Stimulated activated naive CD8-positive, alpha-beta T cell treated with anti-CD3 and anti-CD28 coated beads, Interleukin-15, amount 100 ng/mL, for 72 hours (primary cell): Measurements from ENCODE around the gene CBARP.

Source experiments
- ATAC-seq: fragments of 150-1000 bp; cut with Tn5 transposase; 2 replicates; pipeline ENCODE4 v1.10.0; 2021; ENCODE audit warnings: mild to moderate bottlenecking, moderate library complexity
- DNase-seq, 2 donors: peaks; one replicate each; pipeline ENCODE4 v3.0.0; 2021 to 2022
- H3K27ac Mint-ChIP-seq, 2 donors: one replicate each; pipeline ENCODE4 v1.8.0; 2022; ENCODE audit warnings: mild to moderate bottlenecking in 2 of 2, mixed read lengths in 2 of 2, moderate library complexity in 2 of 2
- H3K27me3 Mint-ChIP-seq: one replicate; pipeline ENCODE4 v1.8.0; 2022; ENCODE audit warnings: mixed read lengths
- H3K4me1 Mint-ChIP-seq: one replicate; pipeline ENCODE4 v1.8.0; 2022; ENCODE audit warnings: mild to moderate bottlenecking, mixed read lengths
- H3K4me3 Mint-ChIP-seq, 2 donors: one replicate each; pipeline ENCODE4 v1.8.0; 2022; ENCODE audit warnings: mild to moderate bottlenecking in 2 of 2, mixed read lengths in 2 of 2, moderate library complexity in 1 of 2
- H3K9me3 Mint-ChIP-seq, 2 donors: one replicate each; pipeline ENCODE4 v1.8.0; 2022; ENCODE audit warnings: mixed read lengths in 2 of 2

The CBARP gene

DNA sequence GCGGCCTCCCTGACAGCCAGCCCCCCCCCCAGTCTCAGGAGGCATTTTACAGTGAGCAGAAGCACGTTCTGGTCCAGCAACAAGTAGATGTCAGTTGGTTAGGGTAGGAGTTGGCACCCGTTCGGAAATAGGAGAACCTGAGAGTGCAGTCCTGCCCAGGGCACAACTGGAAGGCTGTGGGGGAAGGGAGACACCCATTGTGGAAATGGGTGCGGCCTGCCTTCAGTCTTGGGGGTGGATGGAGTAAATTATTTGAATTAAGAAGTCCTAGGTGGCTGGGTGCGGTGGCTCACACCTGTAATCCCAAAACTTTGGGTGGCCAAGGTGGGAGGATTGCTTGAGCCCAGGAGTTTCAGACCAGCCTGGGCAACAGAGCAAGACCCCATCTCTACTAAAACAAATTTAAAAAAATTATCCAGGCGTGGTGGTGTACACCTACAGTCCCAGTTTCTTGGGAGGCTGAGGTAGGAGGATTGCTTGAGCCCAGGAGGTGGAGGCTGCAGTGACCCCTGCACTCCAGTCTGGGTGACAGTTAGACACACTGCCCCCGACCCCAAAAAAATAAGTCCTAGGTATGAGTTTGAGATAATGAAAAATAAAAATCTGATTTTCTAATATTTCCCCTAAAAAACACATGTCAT is 32.5 kb upstream of the CBARP start:
- Mint-ChIP-seq H3K27me3 (no peaks in the 10 kb centered on the region), H3K4me1 (peaks cover 88% of the 10 kb centered on the region), H3K4me3 (peak overlapping the region; percentile 95 to 99), H3K27ac (peak overlapping the region; percentile 88 to 99), H3K9me3 (no peaks in the 10 kb centered on the region)
- ATAC-seq = no peak
- no peak for DNase-seq

DNA sequence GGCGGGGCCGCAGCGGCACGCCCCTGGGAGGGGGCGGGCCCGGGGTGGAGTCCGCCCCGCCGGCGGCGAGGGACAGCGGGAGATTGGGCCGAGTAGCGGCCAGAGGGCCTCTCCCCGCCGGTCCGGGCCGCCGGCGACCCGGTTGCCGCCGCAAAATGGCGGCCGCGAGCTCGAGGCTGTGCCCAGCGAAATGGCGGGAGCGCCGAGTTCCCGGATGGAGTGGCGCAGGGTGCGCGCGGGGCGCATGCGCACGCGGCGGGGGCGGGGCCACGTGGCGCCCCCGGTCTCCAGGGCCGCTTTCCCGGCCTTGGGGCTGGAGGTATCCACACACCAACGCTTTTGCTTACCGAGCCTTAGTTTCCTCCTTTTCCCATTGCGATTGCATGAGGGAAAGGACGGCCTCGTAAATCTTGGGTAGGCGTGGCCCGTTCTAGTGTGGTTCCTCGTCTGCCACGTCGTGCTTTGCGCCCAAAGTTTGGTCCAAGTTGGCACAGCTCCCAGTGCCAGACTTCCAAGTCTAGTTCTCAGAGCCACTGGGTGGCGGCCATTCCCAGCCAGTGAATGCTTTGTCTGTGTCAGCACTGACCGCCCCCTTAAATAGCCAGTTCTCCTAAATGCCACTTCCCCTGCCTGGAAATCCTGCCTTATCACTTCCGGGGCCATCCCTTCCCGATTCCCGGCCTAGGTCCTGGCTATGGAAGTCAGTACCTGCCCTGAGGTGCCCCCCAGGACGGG is 31.8 kb upstream of the CBARP start:
- Mint-ChIP-seq H3K9me3 (no peaks in the 10 kb centered on the region), H3K27ac (peak overlapping the region; percentile 88 to 99), H3K27me3 (no peaks in the 10 kb centered on the region), H3K4me3 (peak overlapping the region; percentile 95 to 99), H3K4me1 (peaks cover 88% of the 10 kb centered on the region)
- ATAC-seq (peak; percentile 51), DNase-seq (peak; percentile 85 to 86)

DNA sequence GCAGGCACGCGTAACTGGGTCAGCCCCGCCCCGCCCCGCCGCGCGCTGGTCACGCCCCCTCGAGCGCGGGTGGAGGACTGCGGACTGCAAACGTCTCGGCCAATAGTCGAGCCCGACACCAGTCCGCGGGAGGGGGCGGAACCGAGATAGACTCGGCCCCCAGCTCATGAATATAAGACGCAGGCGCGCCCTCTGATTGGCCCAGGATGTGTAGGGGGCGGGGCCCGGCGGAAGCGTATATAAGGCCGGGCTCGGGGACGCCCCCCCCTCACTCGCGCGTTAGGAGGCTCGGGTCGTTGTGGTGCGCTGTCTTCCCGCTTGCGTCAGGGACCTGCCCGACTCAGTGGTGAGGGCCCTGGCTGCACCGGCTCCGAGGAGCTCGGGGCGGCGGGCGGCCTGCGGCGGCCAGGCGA is 31.3 kb upstream of the CBARP start, which contains the start of gene CIRBP:
Gene CIRBP (plus strand): TSS at position 268 of the 413 bp plus-strand sequence. CDS start 1,602 bp downstream, outside the sequence.
- Mint-ChIP-seq H3K4me3 (peak within 1 kb of the TSS; percentile 95 to 99), H3K27me3 (no peaks in the 10 kb centered on the region), H3K27ac (peak within 1 kb of the TSS; percentile 97 to 99), H3K4me1 (peaks cover 88% of the 10 kb centered on the region), H3K9me3 (no peaks in the 10 kb centered on the region)
- DNase-seq (peak; percentile 99), ATAC-seq (peak; percentile 82)

DNA sequence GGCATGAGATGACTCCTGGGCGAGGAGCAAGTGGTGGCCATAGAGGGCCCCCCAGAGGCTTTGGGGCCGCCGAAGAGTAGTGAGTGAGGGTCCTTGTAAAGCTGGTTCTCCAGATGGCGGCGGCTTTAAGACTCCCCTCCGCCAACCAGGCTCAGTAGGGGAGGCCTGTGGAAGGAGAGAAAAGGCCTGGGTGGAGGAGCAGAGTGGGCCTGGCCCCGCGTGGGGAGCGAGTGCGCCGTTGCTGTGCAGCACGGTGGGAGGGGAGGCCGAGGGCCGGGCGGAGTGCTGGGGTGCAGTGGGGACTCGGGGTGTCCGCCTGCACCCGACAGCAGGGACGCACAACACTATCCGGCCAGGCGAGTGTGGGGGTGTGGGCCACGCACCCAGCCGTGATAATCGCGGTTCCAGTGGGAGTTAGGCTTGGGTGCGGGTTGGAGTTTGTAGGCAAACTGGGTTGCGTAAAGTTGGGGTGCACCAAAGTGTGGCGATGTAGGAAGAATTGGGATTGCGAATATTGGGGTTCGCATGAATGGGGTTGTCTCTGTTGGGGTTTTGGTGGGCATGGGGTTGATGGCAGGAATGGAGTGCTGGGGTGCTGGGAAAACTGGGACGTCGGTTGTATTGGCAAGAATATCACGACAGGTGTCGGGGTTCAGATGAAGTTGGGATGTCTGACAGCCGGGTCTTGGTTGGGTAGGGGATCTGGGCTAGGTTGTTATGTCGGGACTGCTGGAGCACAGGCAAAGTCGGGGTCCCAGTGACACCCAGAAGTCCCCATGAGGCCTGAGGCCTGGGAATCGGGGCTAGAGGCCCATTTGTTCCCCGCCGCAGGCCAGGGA is 30.6 kb upstream of the CBARP start:
- Mint-ChIP-seq H3K4me3 (peak overlapping the region; percentile 79 to 88), H3K27me3 (no peaks in the 10 kb centered on the region), H3K4me1 (peaks cover 88% of the 10 kb centered on the region), H3K27ac (peak overlapping the region; percentile 55 to 99), H3K9me3 (no peaks in the 10 kb centered on the region)
- ATAC-seq (no peak), DNase-seq (no peak)

DNA sequence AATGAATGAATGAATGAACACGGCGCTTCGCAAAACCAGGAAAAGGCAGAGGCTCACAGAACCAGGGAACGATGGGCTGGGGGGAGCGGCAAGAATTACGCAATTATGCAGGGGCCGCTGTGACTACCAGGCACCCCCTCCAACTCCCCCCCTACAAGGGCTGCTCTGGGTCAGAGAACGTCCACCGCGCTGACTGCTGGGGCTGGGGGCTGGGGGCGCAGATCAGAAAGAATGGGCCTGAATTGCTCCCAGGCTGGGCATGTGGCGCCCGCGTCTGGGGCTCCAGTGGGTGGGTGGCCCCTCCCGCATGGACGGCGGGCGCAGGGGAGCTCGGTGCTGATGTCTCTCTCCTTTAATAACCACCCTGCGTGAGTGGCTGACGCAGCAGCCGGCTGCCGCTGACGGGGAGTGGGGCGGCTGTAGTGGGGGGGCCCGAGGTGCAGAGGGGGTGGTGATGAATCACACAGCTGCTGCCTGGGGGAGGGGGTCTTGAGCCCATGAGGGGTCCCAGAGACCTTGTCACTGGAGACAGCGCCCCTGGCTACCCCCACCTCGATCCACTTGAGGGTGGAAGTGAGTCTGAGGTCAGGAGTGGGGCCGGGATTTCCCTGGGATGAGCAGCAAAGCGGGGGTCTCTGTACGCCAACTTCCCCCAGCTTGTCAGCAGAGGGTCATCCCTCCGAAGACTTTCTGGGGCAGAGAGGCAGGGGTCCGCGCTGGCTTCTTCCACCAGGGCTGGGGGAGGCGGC is 29.8 kb upstream of the CBARP start:
- Mint-ChIP-seq H3K27ac (no peak overlapping the region), H3K27me3 (no peaks in the 10 kb centered on the region), H3K9me3 (no peaks in the 10 kb centered on the region), H3K4me3 (peak overlapping the region; percentile 79 to 81), H3K4me1 (peaks cover 88% of the 10 kb centered on the region)
- no peak for DNase-seq
- no peak for ATAC-seq

DNA sequence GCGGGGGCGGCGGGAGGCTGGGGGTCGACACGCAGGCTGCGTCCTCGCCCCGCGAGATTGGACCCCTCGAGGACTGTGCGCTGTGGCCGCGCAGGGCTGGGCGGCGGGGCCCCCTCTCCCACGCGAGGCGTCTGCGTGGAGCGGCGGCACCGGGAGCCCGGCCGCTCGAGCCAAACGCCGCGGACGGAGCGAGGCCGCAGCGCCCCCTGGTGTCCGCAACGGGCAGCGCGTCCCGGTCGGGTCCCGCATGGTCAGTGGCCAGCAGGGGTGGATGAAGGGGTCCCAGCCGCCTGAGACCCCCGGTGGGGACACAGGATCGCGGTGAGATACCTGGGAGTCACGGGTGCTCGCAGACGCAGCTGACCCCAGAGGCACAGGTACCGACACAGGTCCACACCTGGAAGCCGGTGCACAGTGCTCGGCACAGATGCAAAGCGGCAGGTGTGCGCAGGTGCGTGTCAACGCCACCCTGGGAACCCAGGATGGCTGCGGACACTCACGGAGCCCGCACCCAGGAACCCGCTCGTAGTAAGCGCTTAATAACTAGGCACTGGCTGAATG is 29.2 kb upstream of the CBARP start:
- no peaks in the 10 kb centered on the region for H3K27me3 Mint-ChIP-seq
- peaks cover 88% of the 10 kb centered on the region for H3K4me1 Mint-ChIP-seq
- DNase-seq (peak in 1 of 2 donors; percentile 73), ATAC-seq (peak; percentile 1)
- H3K9me3 Mint-ChIP-seq = no peaks in the 10 kb centered on the region
- H3K4me3 Mint-ChIP-seq = peak overlapping the region; percentile 79 to 81
- H3K27ac Mint-ChIP-seq = peak overlapping the region in 1 of 2 donors; percentile 46

DNA sequence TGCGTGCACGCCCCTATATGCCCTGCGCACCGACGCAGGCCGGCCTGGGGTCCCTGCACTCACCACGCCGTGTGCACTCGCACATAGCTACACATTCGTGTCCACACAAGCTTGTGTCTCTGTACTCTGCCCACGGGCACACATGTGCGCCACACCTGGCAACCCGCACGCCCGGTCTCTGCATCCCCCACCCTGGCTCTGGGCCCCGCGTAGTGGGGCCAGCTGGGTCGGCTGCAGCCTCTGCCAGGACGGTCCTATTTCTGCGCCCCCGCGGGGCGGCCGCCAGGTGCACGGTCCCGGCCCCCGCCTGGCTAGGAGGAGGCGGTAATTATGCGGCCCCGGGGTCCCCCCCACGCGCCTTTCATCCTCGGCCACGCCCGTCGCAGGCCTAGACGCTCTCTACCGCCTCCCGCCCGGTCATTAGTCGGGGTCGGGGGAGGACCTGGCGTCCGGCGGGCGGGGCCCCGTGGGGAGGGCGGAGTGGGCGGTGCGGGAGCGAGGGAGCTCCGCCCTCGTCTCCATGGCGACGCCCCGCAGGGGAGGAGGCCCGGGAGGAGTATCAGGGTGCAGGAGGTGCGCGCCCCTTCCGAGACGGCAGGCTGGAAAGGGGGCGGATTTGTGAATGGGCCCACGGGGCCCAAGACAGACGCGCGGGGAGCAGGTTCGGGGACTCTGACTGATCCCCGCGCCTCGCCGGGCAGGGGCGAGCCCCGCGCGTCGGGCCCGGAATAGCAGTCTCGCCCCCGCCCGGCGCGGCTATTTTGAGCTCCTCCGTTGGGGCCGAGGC is 28.5 kb upstream of the CBARP start:
- DNase-seq = peak; percentile 90 to 94
- no peaks in the 10 kb centered on the region for H3K9me3 Mint-ChIP-seq
- peaks cover 88% of the 10 kb centered on the region for H3K4me1 Mint-ChIP-seq
- no peaks in the 10 kb centered on the region for H3K27me3 Mint-ChIP-seq
- peak overlapping the region; percentile 79 to 81 for H3K4me3 Mint-ChIP-seq
- ATAC-seq = peak; percentile 53
- H3K27ac Mint-ChIP-seq = peak overlapping the region in 1 of 2 donors; percentile 63

DNA sequence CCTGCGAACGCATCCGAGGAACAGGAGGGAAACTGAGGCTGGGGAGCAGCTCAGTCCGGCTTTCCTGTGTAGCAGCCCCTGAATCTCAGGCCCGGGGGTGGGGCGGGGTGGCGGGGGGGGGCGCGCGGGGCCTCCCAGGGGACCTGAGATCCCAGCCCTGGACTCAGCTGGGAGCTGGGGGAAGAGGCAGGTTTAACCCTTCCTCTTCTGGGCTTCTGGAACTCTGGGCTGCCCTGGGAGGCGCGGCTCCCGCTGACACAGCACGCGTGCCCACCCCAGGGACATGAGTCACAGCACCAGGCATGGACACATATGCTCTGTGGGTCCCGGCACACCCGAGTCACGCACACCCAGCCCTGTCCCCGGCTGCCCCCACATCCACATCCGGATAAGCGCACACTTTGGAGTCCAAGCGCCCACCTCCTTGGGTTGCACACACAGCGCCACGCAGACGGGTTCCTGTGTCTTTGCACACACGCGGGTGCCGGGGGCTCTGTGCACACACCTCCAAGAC is 27.9 kb upstream of the CBARP start:
- Mint-ChIP-seq H3K9me3 (no peaks in the 10 kb centered on the region), H3K27me3 (no peaks in the 10 kb centered on the region), H3K4me3 (peak overlapping the region; percentile 51 to 81), H3K4me1 (peaks cover 83% of the 10 kb centered on the region), H3K27ac (no peak overlapping the region)
- DNase-seq (peak; percentile 61 to 63), ATAC-seq (peak; percentile 3)

DNA sequence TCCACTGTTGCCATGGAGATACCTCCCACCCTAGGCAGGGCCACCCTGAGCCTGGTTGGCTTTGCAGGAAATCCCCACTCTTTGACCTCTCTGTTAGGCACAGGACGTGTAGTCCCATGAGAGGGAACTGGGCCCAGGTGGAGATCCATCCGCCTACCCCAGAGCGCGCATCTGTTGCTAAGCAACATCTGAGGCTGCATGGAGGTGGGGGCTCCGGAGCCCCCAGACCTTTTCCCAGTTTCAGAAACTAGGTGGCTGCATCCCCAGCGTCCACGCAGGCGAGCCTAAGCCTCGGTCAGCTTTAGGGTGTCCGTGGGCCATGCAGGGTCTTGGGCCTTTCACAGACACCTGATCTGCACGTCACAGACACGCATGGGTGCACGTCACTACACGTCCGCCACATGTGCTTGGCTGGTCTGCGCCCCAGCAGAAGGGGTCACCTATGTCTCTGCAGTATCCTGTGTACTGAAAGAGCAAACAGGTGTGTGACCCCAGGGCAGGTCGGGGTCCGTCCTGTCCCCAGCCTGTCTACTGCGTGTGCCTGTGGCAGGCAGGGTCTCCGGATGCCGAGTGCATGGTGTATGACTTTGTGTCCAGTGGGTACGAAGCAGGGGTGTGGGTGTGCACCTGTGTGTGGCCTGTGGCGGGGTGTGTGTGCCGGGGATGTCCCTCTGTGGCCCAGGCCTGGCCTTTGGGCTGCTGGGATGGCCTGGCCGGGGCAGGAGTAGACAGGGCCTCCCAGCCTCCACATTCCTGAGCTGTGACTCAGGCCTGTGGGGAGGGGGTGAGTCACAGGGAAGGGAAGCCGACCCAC is 27.2 kb upstream of the CBARP start:
- peaks cover 77% of the 10 kb centered on the region for H3K4me1 Mint-ChIP-seq
- H3K9me3 Mint-ChIP-seq = no peaks in the 10 kb centered on the region
- H3K4me3 Mint-ChIP-seq = peak overlapping the region; percentile 51 to 75
- H3K27ac Mint-ChIP-seq = peak overlapping the region in 1 of 2 donors; percentile 90
- ATAC-seq (no peak), DNase-seq (no peak)
- H3K27me3 Mint-ChIP-seq = no peaks in the 10 kb centered on the region

DNA sequence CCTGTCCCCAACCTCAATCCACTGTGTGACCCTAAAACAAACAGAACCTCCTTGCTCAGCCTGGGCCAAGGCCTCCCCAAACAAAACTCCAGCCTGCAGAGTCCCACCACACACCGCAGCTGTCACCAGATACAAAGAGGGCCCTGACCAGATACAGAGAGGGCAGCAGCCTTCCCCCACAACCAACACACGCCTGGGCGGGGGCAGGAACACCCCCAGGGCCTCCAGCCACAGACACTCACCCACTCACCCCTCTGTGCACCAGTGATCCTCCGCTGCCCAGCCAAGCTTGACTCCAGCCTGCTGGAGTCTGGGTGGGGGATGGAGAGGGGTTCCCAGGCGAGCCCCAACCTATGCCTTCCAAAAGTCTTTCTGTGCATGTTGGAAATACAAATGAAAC is 25.4 kb upstream of the CBARP start:
- Mint-ChIP-seq H3K27me3 (no peaks in the 10 kb centered on the region), H3K4me1 (peaks cover 82% of the 10 kb centered on the region), H3K4me3 (peak overlapping the region; percentile 85), H3K9me3 (no peaks in the 10 kb centered on the region), H3K27ac (peak overlapping the region in 1 of 2 donors; percentile 65)
- no peak for ATAC-seq
- no peak for DNase-seq

DNA sequence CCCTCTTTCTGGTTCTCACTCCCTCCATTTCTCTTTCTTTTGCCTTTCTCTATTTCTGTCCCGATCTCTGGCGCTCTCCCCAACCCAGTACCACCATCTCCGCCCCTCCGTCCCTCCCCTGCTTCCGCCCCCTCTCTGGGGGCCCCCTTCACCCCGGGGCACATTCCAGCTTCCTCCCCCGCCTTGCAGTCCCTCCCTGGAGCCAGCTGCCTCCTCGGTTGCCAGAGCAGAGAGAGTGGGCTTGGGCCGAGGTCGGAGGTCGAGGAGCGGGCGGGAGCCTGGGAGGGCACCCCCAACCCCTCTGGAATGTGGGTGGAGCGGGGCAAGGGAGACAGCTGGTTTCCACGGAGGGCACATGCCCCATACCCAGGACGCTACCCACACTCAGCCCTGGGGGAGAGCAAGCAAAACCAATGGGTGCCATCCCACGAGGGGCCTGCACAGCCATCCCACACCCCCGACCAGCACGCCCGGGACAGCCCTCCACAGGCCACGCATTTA is 24.9 kb upstream of the CBARP start:
- Mint-ChIP-seq H3K4me3 (peak overlapping the region; percentile 85), H3K9me3 (no peaks in the 10 kb centered on the region), H3K4me1 (peaks cover 82% of the 10 kb centered on the region), H3K27me3 (no peaks in the 10 kb centered on the region), H3K27ac (no peak overlapping the region)
- DNase-seq (no peak), ATAC-seq (no peak)

DNA sequence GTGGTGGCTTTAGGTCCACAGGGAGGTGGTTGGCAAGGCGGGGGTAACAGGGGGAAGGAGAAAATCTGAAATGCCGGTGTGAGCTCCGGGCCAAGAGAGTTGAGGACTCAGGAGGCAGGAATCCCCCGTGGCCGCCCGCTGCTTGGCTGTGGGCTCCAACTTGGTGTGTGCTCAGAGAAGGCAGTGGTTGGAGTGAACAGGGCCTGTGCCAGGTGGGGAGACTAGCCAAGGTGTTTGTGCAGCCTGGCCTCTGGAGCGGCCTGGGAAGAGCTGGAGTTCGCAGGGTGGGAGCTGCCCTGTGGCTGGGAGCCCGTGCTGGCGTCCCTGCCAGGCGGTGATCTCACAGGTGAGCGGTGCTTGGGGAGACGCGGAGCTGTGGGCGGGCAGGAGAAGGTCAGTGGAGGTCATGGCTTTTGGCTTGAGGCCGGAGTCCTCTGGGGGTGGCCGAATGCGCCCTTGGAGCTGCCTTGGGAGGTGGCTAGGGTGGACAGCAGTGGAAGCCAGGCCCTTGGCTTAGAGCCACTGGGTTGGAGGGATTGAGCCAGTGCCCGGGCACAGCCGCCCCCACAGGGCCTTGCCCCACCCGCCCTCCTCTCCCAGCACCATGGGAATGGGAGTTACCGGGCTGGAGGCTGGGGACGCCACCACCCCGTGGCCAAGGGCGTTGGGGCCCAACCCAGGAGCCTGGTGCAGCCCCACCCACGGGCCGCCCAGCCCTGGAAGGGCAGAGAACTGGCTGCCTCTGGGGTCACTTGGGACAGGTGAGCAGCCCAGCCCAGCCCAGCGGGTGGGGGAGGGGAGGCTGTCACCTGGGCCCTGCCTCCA is 24.2 kb upstream of the CBARP start:
- DNase-seq (no peak), ATAC-seq (no peak)
- Mint-ChIP-seq H3K27ac (peak overlapping the region; percentile 84 to 98), H3K27me3 (no peaks in the 10 kb centered on the region), H3K9me3 (no peaks in the 10 kb centered on the region), H3K4me1 (peaks cover 81% of the 10 kb centered on the region), H3K4me3 (peak overlapping the region; percentile 95 to 100)

DNA sequence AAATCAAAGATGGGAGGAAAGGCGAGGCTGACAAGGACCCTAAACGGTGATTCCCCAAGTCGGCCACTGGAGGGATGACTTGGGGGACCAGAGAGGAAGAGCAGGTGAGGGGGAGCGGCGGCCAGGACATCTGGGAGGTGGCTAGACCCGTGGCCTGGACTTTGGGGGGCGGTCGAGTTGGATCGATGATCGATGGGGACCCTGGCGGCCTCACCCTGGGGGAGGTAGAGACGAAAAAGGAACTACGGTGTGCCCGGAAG is 23.7 kb upstream of the CBARP start:
- H3K9me3 Mint-ChIP-seq = no peaks in the 10 kb centered on the region
- peak overlapping the region; percentile 84 to 98 for H3K27ac Mint-ChIP-seq
- H3K4me3 Mint-ChIP-seq = peak overlapping the region; percentile 95 to 100
- H3K4me1 Mint-ChIP-seq = peaks cover 83% of the 10 kb centered on the region
- H3K27me3 Mint-ChIP-seq = no peaks in the 10 kb centered on the region
- peak; percentile 0 for ATAC-seq
- DNase-seq = peak; percentile 59 to 61
